ENCODE data around the gene TRPM2. TPM values are rescaled to one million over a fixed set of nuclear protein-coding genes. Genes with fewer than 3 reads are reported as not detected.

Gene TRPM2
- total RNA-seq, 4 donors from 2014 or later: 2.9 to 7.0 (median 6.1) TPM

GRCh38 chr21:44428281-44428960 lies 75.0 kb downstream of the TRPM2 start:
- TF ChIP-seq CTCF (IDR thresholded peaks at IDR 0.05; ENCODE audit: low read depth): no peak

GRCh38 chr21:44429894-44430293 lies 76.5 kb downstream of the TRPM2 start:
- TF ChIP-seq CTCF (IDR thresholded peaks at IDR 0.05; ENCODE audit: low read depth): no peak

GRCh38 chr21:44431300-44431699 lies 77.9 kb downstream of the TRPM2 start:
- no peak for TF ChIP-seq CTCF (IDR thresholded peaks at IDR 0.05; ENCODE audit: low read depth)

GRCh38 chr21:44432841-44433790 lies 79.7 kb downstream of the TRPM2 start:
- no peak for TF ChIP-seq CTCF (IDR thresholded peaks at IDR 0.05; ENCODE audit: low read depth)

- no peak for TF ChIP-seq CTCF (IDR thresholded peaks at IDR 0.05; ENCODE audit: low read depth)
Measured at GRCh38 chr21:44433791-44434567, 80.6 kb downstream of the TRPM2 start.

- no peak for TF ChIP-seq CTCF (IDR thresholded peaks at IDR 0.05; ENCODE audit: low read depth)
Measured at GRCh38 chr21:44434568-44434925, 81.1 kb downstream of the TRPM2 start.

Measured in subcutaneous adipose tissue (tissue), 4 donors.